ENCODE results near the gene MLYCD.
"Not testable (repeated sequence)": the region's sequence is repeated elsewhere in the genome, so short reads cannot be mapped to it uniquely, and the experiment has no call there.

MLYCD gene

DNA sequence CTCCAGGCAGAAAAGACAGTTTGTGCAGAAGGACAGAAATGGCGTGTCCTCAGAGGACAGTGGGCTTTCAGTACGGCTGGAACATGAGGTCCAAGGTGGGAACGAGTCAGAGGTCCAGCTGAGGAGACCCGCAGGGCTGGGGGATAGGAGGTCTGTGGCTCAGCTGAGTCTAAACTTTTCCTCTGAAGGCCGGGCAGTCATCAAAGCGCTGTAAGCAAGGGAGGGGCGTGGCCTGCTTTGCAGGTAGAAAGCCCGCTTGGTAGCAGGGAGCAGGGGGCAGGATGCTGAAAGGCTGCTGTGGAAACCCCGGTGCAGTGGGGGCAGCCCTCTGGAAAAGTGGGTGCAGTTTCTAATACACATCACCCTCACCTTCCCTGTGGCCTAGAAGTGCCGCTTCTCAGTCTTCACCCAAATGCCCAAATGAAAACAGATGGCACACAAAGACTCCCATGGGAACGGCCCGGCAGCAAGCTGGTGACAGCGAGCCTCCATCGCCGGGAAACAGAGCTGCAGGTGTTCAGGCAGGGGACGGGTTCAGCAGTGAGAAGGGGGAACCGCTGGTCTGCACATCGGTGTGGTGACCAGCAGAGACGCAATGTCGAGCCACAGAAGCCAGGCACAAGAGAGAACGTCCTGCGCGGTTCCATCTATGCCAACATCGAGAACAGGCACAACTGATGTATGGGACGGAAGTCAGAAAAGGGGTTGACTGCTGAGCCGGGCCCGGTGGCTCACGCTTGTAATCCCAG is 41.9 kb downstream of the MLYCD start:
- DNase-seq (ENCODE audit: low spot score): no peak

DNA sequence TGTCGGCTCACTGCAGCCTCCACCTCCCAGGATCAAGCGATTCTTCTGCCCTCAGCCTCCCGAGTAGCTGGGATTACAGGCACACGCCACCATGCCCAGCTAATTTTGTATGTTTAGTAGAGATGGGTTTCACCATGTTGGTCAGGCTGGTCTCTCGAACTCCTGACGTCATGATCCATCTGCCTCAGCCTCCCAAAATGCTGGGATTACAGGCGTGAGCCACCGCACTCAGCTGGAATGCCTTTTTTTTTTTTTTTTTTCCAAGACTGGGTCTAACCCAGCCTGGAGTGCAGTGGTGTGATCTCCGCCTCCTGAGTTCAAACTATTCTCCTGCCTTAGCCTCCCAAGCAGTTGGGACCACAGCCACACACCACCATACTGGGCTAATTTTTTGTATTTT is 42.6 kb downstream of the MLYCD start:
- not testable (repeated sequence) for DNase-seq (ENCODE audit: low spot score)

DNA sequence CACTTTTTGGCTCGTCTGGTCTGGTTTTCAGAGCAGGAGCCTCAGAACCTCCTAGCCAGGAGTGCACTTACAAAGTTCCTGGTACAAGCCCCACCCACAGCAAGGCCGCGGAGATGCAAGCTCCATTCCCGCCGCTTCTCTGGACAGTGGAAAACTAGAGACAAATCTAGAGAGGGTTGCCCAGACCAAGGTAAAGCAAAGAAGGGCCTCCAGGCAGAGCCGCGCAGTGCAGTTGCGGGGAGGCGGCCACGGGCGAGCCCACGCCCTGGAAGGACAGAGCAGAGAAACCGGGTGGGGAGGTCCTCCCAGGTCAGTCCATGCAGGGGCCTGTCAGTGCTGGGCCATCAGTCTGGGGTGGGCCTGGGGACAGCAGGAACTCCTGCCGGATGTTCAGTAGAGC is 43.2 kb downstream of the MLYCD start:
- no peak for DNase-seq (ENCODE audit: low spot score)

DNA sequence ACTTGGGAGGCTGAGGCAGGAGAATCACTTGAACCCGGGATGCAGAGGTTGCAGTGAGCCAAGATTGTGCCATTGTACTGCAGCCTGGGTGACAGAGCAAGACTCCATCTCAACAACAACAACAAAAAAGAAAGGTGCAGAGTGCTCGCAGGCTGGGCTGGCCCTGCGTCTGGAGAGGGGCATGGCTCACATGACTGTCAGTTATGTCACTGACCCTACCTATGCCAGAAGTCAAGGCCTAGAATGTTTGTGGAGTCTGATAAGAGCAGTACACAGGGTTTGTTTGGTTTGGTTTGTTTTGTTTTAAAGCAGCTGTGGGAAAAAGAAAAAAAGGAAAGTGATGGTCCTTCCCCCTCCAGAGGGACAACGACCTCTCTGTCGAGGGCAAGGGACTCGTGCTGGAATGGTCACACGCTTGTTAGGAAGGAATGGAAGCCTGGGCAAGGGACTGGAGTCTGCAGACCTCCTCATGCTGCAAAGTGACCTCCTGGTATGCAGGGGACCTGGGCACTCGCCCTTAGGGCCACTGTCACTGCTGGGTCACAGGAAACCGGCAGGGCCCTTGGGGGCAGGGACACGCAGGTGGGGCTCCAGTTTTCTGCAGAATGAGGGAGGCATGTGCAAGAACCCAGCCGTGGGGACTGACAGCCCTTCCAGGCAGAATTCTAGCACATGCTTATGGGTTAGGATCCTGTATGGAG is 44.0 kb downstream of the MLYCD start:
- DNase-seq (ENCODE audit: low spot score): no peak

DNA sequence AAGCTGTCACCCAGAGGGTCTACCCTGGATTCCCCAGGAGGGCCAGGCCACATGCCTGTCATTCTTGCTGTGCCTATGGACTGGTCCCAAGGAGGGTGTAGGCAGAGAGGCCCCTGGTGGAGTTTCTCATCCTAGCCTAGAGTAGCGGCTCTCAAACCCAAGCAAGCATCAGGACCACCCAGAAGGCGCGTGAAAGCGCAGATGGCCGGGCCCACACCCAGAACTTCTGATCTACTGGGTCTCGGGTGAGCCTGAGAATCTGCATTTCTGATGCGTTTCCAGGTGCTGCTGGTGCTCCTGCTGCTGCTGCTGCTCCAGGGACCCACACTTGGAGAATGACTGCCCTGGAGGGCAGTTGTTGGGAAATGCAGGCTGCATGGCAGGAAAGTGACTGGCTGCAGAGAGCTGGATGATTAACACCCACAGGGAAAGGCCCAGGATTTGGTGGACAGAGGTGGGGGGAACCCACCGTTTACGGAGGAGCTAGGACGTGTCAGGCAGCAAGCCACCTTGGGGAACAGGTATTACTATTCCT is 44.7 kb downstream of the MLYCD start:
- DNase-seq (ENCODE audit: low spot score): no peak

DNA sequence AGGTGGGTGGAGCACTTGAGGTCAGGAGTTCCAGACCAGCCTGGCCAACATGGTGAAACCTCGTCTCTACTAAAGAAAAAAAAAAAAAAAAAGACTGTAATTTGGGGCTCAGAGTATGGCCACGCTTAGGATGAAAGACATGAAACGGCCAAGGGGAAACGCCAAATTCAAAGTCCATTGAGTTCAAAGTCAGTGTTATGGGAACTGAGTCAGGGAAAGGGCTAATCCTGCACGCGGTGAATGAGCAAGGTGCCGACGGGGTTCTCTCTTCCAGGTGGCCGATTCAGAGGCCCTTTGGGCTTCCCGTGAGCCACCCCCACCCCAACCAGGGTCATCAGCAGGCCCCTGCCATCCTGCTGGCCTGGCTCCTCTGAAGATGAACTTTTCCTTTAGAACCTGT is 46.7 kb downstream of the MLYCD start:
- DNase-seq (ENCODE audit: low spot score): no peak

DNA sequence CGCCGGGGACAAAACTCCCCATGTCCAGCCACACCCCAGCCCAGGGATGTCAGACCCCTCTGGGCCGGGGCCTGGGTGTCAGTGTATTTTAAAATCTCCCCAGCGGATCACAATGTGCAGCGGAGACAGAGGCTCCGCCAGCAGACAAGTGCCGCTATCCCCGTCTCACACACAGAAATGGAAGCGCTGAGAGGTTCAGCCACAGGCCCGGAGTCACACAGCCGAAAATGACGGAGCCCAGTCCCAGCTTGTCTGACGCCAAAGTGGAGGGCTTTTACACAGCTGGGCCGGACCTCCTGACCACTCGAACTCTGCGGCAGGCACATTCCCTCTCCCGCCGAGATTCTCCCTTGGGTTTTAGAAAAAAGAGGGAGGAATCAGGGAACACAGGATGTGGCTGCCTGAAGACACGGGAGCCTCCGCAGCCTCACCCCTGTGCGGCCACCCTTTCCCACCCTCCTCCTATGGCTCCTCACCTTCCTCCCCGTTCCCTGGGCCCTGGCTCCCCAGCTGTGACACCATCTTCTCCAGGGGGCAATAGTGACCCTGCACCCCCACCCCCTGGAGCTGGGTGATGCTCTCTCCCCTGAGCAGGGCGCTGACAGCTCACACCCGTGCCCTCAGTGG is 47.4 kb downstream of the MLYCD start:
- no peak for DNase-seq (ENCODE audit: low spot score)

DNA sequence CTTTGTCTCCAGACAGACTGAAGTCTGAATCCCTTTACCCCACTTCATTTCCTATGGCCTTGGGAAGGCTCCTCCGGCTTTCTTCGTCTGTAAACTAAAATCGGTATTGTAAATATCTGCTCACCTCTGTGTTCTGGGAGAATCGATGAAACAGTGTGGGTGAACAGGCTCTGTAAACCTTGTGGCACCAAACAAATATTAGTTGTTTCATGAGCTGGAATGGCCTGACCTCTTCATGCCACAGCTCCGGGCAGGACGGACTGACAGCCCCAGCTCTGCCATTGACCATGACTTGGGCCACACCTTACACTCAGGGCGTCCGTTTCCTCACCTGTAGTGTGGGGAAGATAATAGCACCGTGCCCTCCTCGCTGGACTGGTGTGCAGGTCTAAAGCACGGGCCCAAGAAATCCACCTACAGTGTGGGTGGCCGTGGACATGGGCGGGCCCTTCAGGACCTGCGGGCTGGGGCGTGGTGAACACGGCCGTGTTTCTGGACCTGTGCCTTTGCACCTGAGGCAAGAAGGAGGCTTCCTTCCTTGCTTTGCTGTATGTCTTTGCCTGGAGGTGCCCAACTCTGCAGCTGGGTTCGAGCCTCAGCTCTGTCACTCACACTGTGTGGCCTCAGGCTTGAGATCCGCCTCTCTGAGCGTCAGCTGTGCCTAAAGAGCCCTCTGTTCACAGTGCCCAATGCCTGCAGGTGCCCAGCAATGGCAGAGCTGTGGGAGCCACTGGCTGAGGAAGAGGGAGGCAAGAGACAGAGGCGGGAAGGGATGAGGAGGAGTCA is 48.1 kb downstream of the MLYCD start:
- no peak for DNase-seq (ENCODE audit: low spot score)

DNA sequence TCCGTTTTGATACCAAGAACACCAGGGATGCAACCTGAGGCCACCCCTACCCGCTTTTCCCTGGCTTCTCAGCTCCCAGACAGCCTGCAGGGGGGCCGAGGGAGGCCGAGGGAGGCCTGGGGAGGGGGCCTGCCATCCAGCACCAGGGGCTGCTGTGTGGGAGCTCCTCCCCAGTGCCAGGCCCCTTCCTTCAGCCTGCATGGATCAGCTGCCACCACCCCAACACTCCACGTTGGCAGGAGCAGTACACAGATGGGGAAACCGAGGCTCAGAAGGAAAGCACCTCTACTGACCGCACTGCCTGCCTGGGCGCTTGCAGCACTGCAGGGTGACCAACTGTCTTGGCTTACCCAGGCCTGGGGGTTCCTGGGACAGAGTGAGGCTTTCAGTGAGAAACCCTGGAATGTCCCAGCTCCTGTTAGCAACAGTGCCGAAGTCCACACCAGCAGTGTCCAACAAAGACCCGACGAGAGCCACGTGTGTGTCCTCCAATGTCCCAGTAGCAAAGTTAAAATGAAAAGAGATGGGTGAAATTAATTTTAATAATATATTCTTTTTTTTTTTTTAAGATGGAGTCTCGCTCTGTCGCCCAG is 48.8 kb downstream of the MLYCD start:
- DNase-seq (ENCODE audit: low spot score): no peak

DNA sequence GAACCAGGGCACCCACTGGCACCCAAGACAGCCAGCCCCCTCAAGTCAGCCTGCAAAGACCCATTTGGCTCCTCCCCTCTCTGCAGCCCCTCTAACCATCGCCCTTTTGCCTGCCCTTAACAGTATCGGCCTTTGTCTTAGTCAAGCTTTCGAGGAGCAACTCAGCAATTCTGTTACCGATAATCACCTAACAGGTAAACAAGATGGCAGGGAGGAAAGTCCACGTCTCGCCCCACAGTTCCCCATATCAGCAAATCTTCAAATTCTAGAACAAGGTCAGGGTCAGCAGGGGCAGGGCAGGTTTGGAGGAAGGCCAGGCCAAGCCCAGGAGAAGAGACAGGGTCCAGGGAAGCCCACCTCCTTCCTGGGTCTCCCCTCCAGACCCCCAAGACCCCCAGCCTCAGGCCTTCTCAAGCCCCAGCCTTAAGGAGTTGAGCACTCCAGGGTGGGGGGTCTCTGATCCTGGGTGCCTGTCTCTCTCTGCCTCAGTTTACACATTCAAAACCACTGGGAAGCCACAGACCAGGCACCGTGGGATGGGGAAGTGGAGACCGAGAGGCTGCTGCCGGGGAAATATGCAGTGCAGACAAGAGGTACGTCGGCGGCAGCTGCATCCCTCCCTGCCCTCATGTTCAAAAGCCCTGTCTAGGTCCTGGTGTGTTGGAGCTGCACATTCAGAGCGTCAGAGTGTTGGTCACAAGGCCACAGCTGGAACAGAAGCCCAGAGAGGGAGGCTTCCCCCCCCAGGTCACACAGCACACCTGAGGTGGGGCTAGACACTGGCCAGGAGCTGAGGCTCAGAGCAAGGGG is 50.2 kb downstream of the MLYCD start:
- no peak for DNase-seq (ENCODE audit: low spot score)

DNA sequence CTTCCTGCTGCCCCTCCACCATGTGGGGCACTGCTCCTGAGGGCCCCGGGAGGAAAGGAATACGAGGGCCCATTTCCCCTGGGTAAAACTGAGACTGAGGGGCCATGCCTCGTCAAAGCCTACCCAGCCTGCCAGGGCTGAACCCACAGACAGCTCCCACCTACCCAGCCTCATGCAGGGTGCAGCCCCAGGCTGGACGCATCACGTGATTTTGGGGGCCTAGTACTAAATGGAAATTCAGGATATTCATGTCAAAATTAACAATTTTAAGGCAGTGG is 50.7 kb downstream of the MLYCD start:
- DNase-seq (ENCODE audit: low spot score): no peak

DNA sequence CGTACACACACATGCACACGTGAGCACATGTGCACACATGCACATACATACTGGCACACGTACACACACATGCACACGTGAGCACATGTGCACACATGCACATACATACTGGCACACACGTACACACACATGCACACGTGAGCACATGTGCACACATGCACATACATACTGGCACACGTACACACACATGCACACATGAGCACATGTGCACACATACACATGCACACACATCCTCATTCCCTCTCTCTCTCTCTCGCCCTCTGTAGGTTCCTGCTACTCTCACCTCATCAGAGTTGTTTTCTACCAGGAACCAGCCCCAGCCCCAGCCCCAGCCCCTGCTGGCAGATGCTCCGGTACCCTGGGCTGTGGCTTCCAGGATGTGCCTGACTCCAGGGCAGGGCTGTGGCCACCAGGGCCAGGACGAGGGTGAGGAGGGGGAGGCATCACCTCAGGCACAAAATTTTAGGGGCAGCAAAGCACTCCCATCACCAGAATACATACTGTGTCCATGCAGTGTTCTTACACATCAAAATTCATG is 52.0 kb downstream of the MLYCD start:
- not testable (repeated sequence) for DNase-seq (ENCODE audit: low spot score)

DNA sequence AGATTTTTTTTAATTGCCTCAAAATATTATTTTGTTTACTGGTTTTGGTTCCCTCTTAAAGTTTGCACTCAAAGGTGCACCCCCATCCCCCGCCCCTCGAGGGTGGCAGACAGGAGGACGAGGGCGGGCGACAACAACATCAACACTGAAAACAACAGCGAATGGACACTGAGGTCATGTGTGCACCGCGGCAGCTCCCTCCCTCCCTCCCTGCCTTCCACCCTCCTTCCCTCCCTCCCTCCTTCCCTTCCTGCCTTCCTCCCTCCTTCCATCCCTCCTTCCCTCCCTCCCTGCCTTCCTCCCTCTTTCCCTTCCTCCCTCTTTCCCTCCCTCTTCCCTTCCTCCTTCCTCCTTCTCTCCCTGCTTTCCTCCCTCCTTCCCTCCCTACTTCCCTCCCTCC is 52.6 kb downstream of the MLYCD start:
- no peak for DNase-seq (ENCODE audit: low spot score)

DNA sequence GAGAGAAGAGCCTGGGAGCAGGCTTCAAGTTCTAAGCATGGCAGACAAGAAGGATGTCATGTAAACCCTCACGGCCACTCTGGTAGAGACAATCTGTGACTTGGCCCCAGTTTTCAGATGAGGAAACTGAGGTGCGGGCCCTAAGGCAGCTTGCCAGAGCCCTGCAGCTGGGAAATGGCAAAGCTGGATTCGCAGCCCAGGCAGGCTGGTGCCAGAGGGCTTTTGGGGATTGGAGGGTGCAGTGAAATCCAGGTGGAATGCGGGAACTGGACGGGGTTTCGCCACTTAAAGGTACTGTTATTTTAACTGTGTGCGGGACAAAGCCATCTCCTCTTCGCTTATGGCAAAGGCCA is 53.6 kb downstream of the MLYCD start:
- no peak for DNase-seq (ENCODE audit: low spot score)

DNA sequence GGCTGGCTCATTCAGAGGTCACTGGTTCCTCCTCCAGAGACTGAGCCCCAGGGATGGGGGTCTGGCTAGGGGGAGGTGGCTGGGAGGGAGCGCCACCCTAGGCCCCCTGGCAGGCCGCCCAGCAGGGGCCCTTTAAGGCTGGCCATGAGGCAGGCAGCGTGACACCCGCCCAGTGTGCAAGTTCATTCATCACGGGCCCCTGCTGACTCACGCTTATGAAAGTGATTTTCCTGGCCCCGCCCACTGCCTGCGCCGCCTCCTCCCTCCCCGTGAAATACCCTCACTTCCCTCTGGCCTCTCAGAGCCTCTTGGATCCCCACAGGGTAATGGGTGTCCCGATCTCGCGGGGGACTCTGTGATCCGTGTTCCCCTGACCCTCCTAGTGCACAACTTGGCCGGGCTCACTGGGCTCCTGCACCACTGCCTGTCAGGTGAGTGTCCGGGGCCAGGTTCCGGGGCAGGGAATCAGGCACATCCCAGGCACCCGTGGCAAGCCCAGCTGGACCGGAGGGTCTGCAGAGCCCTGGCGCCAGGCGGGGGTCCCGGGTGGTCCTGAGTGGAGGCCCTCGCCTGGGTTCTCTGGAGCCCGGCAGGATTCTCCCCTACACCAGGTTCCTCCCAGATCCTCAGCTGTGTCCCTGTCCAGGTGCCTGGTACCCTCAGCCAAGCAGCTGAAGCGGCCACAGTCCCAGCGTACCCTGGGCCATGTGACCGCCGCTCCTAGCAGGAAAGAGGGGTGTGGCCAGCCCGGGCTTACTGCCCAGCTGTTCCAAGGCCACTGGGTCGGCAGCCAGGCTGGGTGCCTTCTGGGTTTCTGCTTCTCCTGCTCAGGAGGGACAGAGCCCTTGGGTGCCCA is 54.3 kb downstream of the MLYCD start, which contains the start of gene OSGIN1:
TSS of gene OSGIN1 (plus strand) at position 301 of the 856 bp plus-strand sequence. CDS start 4,432 bp downstream, outside the sequence.
- DNase-seq (ENCODE audit: low spot score): peak; percentile 48

DNA sequence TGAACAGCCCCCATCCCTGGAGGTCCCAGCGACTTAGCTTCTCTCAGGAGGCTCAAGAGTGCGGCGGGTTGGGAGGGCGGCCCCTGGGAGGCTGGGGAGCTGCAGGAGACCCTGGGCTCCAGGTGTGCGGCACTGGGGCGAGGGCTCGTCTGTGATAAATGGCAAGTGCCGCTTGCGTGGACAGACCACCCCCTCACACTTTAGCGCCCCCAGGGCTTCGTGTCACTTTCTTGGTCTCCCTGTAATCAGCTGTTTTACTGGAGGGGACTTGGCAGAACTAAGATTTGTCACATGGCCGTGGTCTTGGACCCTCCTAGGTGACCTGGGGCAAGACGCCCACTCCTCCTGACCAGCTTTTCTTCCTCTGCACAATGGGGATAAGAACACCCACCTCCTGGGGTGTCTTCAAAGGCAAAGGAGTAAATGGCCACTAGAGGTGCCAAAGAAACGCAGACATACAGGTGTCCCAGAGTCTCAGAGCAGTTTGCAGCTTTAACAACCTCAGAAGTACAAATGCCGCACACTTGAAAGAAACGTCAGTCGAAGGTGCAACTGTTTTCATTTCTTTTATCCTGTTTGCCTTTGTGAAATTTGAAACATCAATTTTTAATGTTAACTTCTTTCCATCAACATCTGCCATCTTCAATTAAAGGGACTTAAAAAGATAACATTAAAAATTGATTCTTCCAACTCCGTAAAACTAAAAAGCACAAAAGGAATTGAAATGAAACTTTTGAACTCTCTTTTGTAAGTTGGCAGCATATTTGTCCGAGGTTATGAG is 55.1 kb downstream of the MLYCD start:
- DNase-seq (ENCODE audit: low spot score): peak; percentile 69

DNA sequence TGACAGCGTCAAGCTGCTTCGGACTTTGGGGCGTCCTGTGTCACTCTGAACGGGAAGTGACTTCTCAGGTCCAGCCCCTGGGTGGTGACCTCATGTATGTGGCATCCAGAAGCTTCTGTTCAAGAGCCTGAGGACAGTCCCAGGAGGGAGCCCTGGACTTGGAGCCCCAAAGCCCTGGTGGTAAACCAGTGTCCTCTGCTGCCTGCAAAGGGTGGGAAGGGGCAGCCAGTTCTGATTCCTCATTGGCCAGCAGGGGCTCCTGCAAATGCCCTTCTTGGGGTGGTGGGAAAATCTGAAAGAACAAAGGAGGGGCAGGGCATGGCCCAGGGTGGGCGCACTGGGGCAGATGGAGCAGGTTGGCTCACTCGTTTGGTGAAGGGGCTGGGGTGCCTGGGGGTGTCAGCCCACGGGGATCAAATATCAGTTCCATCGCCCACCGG is 55.7 kb downstream of the MLYCD start:
- DNase-seq (ENCODE audit: low spot score): no peak

DNA sequence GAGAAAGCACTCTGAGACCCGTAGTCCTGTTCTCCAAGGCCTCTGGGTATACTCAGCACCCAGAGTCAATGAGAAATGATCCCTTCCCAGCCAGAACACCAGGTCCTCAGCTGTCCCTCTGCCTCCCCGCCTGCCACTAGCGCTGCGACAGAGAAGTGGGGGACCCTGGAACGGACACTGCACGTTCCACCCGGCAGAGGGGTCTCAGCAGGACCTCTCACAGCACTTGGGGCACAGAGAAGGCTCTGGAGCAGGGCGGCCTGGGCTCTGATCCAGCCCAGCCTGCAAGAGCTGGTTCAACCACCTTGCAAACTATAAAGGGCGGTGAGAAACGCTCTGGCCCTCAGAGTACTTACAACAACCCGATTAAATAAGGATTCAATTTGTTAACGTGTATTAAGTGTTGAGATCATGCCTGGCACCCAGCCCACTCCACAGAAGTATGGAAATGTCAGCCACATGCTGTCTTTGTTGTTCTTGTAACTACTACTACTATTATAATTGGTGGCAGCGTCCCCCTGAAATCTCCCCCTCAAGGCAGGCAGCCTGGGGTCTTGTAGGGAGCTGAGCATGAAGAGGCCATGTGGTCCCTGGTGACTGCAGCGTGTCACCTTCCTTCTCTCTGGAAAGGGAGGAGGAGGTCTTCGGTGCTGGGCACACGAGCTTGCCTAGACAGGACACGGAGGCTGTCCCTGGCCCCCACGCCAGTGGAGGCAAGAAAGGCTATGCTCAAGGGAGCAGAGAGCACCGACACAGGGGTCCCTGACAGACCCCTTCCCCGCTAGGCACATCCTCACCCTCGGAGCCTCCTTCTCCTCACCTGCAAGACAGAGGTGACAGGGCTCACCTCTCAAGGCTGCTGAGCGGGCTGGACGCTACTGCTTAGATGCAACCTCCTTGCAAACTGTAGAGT is 56.6 kb downstream of the MLYCD start:
- DNase-seq (ENCODE audit: low spot score): no peak

All from NAMALWA (cell line).